Gastroesophageal sphincter (tissue), 3 donors: ENCODE measurements around the gene UCP2.

Experiments used
- POLR2AphosphoS5 ChIP-seq: sonication (generic); formaldehyde crosslinking; IDR thresholded peaks from one replicate; pipeline ENCODE4 v1.6.1; 2017; ENCODE audit warnings: antibody characterized with exemption
- TF ChIP-seq, protein P1 (sequence below), 4 experiments: fragments of 200-600 bp in 2 of 4; fragments of 450-650 bp in 2 of 4; sonication (generic) in 1 of 4; IDR thresholded peaks; one replicate each; pipeline ENCODE4 v1.5.1; 2017 to 2019; ENCODE audit warnings: antibody characterized with exemption in 4 of 4, mild to moderate bottlenecking in 2 of 4, moderate library complexity in 2 of 4

DNA sequence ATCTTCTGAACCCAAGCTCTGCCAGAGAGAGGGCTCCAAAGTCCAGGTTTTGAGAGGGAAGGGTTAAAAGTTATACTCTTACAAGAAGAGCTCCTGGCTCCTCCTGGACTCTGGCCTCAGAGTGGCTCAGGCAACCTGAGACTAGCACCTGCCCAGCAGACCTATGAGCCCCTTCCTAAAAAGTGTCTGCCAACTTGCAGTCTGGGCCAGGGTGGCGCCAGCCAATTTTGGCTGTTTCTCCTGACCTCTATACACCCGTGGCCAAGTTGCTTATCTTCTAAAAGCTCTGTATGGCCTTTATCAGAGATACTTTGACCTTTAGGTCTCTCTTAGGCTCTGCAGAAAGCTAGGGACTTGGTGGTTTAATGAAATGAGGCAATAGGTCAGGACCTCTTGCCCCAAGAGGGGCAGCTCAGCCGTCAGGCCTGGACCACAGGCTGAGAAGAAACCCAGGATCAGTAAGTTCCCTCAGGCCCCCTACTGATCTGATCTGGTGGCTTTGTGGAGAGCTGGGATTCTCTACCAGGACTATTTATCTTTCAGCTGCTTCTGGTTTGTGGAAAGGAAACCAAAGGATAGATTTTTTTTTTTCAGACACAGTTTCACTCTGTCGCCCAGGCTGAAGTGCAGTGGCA lies 36.6 kb upstream of the UCP2 start:
- TF ChIP-seq POLR2AphosphoS5, result no peak
- TF ChIP-seq, protein P1, sequence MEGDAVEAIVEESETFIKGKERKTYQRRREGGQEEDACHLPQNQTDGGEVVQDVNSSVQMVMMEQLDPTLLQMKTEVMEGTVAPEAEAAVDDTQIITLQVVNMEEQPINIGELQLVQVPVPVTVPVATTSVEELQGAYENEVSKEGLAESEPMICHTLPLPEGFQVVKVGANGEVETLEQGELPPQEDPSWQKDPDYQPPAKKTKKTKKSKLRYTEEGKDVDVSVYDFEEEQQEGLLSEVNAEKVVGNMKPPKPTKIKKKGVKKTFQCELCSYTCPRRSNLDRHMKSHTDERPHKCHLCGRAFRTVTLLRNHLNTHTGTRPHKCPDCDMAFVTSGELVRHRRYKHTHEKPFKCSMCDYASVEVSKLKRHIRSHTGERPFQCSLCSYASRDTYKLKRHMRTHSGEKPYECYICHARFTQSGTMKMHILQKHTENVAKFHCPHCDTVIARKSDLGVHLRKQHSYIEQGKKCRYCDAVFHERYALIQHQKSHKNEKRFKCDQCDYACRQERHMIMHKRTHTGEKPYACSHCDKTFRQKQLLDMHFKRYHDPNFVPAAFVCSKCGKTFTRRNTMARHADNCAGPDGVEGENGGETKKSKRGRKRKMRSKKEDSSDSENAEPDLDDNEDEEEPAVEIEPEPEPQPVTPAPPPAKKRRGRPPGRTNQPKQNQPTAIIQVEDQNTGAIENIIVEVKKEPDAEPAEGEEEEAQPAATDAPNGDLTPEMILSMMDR (IDR thresholded peaks at IDR 0.05), result no peak
